ENCODE measurements around the gene ATP1A2.

The ATP1A2 gene

DNA sequence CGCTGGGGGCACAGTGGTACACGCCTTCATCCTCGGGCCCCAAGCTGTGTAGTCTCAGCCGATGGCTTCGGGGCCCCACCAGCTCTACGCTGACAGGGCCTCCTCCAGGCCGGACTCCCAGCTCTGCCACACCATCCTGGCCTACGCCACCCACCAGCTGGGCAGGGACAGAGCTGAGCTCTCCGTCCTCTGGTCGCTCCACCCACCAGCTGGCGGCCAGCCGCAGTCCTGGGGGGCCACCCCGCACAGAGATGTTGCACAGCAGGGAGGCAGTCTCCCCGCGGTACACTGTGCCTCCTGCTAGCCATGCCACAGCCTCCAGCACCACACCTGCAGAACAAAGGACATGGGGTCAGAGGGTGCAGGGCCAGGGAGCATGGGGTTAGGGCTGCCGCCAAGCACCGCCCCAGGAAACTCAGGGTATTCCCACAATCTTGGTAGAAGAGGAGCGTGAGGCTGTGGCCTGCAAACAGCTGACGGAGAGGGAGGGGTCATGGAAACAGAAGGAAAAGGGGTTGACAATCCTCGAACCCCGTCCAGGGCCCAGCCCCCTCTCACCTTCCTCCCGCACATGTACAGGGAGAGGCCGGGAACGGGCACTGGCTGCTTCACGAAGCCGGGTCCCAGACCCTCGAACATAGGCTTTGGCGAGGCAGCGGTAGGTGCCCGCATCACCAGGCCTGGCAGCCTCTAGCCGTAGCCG lies 23.0 kb upstream of the ATP1A2 start:
- no peak for DNase-seq (ENCODE audit: low read depth)
- H3K4me3 ChIP-seq (replicated peaks; ENCODE audit: low read depth, low read length) = no peak overlapping the region
- TF ChIP-seq, protein P1, sequence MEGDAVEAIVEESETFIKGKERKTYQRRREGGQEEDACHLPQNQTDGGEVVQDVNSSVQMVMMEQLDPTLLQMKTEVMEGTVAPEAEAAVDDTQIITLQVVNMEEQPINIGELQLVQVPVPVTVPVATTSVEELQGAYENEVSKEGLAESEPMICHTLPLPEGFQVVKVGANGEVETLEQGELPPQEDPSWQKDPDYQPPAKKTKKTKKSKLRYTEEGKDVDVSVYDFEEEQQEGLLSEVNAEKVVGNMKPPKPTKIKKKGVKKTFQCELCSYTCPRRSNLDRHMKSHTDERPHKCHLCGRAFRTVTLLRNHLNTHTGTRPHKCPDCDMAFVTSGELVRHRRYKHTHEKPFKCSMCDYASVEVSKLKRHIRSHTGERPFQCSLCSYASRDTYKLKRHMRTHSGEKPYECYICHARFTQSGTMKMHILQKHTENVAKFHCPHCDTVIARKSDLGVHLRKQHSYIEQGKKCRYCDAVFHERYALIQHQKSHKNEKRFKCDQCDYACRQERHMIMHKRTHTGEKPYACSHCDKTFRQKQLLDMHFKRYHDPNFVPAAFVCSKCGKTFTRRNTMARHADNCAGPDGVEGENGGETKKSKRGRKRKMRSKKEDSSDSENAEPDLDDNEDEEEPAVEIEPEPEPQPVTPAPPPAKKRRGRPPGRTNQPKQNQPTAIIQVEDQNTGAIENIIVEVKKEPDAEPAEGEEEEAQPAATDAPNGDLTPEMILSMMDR (IDR thresholded peaks at IDR 0.05; ENCODE audit: low read length, missing control alignments) = no peak

DNA sequence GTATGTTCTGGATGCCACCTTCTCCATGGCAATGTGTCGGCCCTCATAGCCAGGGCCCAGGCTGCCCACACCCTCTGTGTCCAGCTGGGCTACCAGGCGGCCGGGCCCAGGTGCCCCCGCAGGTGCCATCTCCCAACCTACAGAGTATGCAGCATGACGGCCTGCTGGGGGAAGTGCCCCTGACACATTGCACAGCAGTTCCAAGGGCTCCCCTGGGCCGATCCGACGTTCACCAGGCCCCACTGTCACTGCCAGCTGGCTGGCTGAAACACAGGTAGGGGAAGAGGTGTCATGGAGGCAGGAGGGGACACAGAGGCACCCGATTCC lies 22.5 kb upstream of the ATP1A2 start:
- H3K4me3 ChIP-seq (replicated peaks; ENCODE audit: low read depth, low read length) = no peak overlapping the region
- TF ChIP-seq, protein P1 (IDR thresholded peaks at IDR 0.05; ENCODE audit: low read length, missing control alignments) = no peak
- no peak for DNase-seq (ENCODE audit: low read depth)

DNA sequence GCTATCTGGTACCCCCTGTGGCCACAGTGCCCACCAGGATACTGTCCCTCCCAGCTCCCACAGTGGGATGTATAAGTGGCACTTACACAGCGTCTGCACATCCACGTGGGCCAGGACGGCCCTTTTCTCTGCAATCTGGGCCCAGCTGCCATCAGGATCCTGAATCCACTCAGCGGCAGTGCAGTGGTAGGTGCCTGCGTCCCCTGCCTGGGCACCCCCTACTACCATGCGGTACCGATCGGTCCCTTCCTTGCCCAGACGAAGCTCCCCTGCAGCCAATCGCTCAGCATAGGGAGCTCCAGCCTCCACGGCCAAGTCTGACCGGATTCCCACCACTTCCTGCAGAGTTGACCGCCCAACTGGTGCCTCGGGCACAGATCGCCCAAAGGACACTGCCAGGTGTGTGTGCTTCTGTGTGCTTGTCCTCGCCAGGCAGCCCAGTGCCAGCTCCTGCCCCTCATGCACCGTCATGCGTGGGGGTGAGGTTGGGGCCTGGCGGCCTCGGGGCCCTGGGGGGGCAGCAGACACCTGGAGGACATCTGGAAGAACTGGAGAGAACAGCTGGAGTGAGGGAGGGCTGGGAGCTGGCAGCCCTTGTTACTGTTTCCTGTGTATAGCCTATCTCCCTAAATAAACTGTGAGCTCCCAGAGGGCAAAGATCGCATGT lies 21.8 kb upstream of the ATP1A2 start:
- TF ChIP-seq, protein P1 (IDR thresholded peaks at IDR 0.05; ENCODE audit: low read length, missing control alignments) = no peak
- H3K4me3 ChIP-seq (replicated peaks; ENCODE audit: low read depth, low read length) = no peak overlapping the region
- DNase-seq (ENCODE audit: low read depth) = no peak

DNA sequence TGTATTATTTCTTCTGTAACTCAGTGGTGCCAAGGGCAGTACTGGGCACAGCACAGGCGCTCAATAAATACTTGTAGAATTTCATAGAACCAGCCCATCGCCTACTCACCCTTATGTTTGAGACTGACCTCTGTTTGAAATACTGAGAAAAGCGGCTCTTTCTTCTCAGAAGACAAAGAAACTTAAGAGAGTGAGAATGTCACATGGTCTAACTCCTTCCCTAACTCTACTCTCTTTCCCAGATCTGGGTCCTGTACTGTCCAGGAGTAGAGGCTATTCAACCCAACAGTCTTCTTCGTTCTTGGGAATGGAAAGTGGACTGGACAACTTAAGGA lies 21.3 kb upstream of the ATP1A2 start:
- TF ChIP-seq, protein P1 (IDR thresholded peaks at IDR 0.05; ENCODE audit: low read length, missing control alignments) = no peak
- H3K4me3 ChIP-seq (replicated peaks; ENCODE audit: low read depth, low read length) = no peak overlapping the region
- DNase-seq (ENCODE audit: low read depth) = no peak

DNA sequence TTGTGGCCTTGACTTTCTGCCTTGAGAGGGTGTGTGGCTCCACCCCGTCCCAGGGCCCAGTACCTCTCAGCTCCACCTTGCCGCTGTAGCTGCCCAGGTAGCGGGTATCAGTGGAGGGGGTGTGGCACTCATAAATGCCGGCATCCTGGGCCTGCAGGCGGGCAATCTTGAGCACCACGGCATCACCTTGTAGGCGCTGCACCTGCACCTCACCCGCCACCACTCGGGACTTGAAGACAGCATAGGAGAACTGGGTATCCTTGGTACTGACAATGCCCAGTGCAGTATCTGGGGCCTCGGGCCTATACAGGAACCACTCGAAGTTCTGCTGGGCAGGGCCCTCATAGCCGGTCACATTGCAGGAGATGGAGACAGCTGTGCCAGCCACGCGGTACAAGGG lies 20.8 kb upstream of the ATP1A2 start:
- no peak for DNase-seq (ENCODE audit: low read depth)
- no peak overlapping the region for H3K4me3 ChIP-seq (replicated peaks; ENCODE audit: low read depth, low read length)
- TF ChIP-seq, protein P1 (IDR thresholded peaks at IDR 0.05; ENCODE audit: low read length, missing control alignments) = no peak

- no peak for DNase-seq (ENCODE audit: low read depth)
- H3K4me3 ChIP-seq (replicated peaks; ENCODE audit: low read depth, low read length) = no peak overlapping the region
- TF ChIP-seq, protein P1 (IDR thresholded peaks at IDR 0.05; ENCODE audit: low read length, missing control alignments) = no peak
These were observed 20.0 kb upstream of the ATP1A2 start for GRCh38 chr1:160095382-160096105.

Data from fibroblast of pulmonary artery (primary cell).